Fibroblast of lung (primary cell): ENCODE data around the gene EFCAB6. TPM values are rescaled to one million over a fixed set of nuclear protein-coding genes. Genes with fewer than 3 reads are reported as not detected.

Experiments used
- DNase-seq, 2 donors: peaks; one replicate each; pipeline versions ENCODE4 v3.0.0 to v3.0.0-alpha.2; 2010; ENCODE audit warnings: low read depth in 2 of 2
- H2AFZ ChIP-seq: 2 replicates; pipeline ENCODE4 v1.5.1; 2012; ENCODE audit warnings: low read length, control low read depth, inconsistent platforms
- H3K27ac ChIP-seq: 2 replicates; pipeline ENCODE4 v1.5.1; 2011; ENCODE audit warnings: low read length, control low read depth; ENCODE audit not compliant: insufficient read depth
- H3K27me3 ChIP-seq: 2 replicates; pipeline ENCODE4 v1.5.1; 2011; ENCODE audit warnings: mild to moderate bottlenecking, low read length; ENCODE audit not compliant: control insufficient read depth, insufficient read depth
- H3K36me3 ChIP-seq: 2 replicates; pipeline ENCODE4 v1.5.1; 2011; ENCODE audit warnings: low read length; ENCODE audit not compliant: control insufficient read depth, insufficient read depth
- H3K4me1 ChIP-seq: 2 replicates; pipeline ENCODE4 v1.5.1; 2011; ENCODE audit warnings: low read length; ENCODE audit not compliant: control insufficient read depth, insufficient read depth; ENCODE audit errors: extremely low read depth
- H3K4me2 ChIP-seq: 2 replicates; pipeline ENCODE4 v1.5.1; 2011; ENCODE audit warnings: low read length, control low read depth; ENCODE audit not compliant: insufficient read depth; ENCODE audit errors: extremely low read depth
- H3K4me3 ChIP-seq, 4 experiments: fragments of 200-600 bp in 1 of 4; sonication (generic) in 1 of 4; replicated peaks in 1 of 4; 2 replicates each; pipeline ENCODE4 v1.5.1; 2011 to 2016; ENCODE audit warnings: low read length in 4 of 4, low read depth in 3 of 4, mild to moderate bottlenecking in 3 of 4, control low read depth in 2 of 4, inconsistent platforms in 1 of 4, mixed read lengths in 1 of 4; ENCODE audit not compliant: insufficient read depth in 1 of 4; ENCODE audit errors: control extremely low read depth in 1 of 4
- H3K79me2 ChIP-seq: 2 replicates; pipeline ENCODE4 v1.5.1; 2012; ENCODE audit warnings: mild to moderate bottlenecking, low read length, inconsistent platforms; ENCODE audit not compliant: control insufficient read depth, insufficient read depth
- H3K9ac ChIP-seq: 2 replicates; pipeline ENCODE4 v1.5.1; 2011; ENCODE audit warnings: mild to moderate bottlenecking, low read length, control low read depth; ENCODE audit not compliant: insufficient read depth
- H3K9me3 ChIP-seq: 2 replicates; pipeline ENCODE4 v1.5.1; 2012; ENCODE audit warnings: low read depth, low read length; ENCODE audit not compliant: control insufficient read depth, insufficient read depth
- H4K20me1 ChIP-seq: 2 replicates; pipeline ENCODE4 v1.5.1; 2011; ENCODE audit warnings: low read length; ENCODE audit not compliant: control insufficient read depth, insufficient read depth; ENCODE audit errors: extremely low read depth
- EZH2 ChIP-seq: IDR thresholded peaks from 2 replicates; pipeline ENCODE4 v1.5.1; 2012; ENCODE audit warnings: low read length, control low read depth, mild to moderate bottlenecking; ENCODE audit errors: missing control alignments
- polyA plus RNA-seq, 2 donors: library from polyadenylated mRNA; depleted of rRNA in 1 of 2; stranded (reverse) in 1 of 2; unstranded in 1 of 2; fragments of >200 nt; gene quantifications; 2 replicates each; pipeline ENCODE4 v1.2.1, GENCODE V29; 2011 to 2012; ENCODE audit warnings: missing spikeins in 1 of 2
- total RNA-seq: library from RNA; depleted of rRNA; stranded (reverse); fragments of >200 nt; gene quantifications from 2 replicates; pipeline ENCODE4 v1.2.1, GENCODE V29; 2014
- TF ChIP-seq, protein P1 (sequence below), 2 donors: IDR thresholded peaks in 1 of 2; conservative IDR thresholded peaks in 1 of 2; 1 replicate in 1 of 2; 2 replicates in 1 of 2; pipeline ENCODE4 v1.5.1; 2011 to 2012; ENCODE audit warnings: low read length in 2 of 2, control low read depth in 1 of 2, inconsistent platforms in 1 of 2, low read depth in 1 of 2, mild to moderate bottlenecking in 1 of 2

The EFCAB6 gene
- total and polyA plus RNA-seq, 2 donors (not counting 1 experiment from before 2014, with no cell fraction given): 1.0 to 1.5 TPM

DNA sequence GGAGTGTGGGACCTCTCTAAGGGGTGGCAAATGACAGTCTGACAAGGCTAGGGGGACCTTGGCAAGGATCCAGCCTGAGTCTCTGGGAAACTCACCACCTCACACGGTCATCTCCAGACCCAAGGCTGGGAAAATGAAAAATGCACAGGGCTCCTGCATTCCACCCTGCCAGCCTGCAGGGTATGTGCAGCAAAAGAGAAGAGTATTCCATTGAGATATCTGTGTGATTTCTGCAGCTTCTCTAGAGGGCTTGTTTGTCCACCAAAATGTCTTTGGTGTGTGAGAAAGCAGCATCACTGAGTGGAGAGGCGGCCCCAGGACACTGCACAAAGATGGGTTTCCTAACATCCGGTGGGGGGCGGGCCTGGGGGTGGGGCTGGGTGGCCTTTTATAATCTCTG, 177.8 kb downstream of the EFCAB6 start:
- Histone ChIP-seq H3K27me3 (no peaks in the 10 kb centered on the region), H3K4me1 (no peaks in the 10 kb centered on the region), H3K36me3 (no peaks in the 10 kb centered on the region), H3K27ac (no peak overlapping the region), H3K79me2 (no peaks in the 10 kb centered on the region), H3K4me2 (no peak overlapping the region), H4K20me1 (no peaks in the 10 kb centered on the region), H2AFZ (no peak overlapping the region), H3K9me3 (no peaks in the 10 kb centered on the region), H3K4me3 (no peak overlapping the region), H3K9ac (no peak overlapping the region)
- no peak for DNase-seq
- TF ChIP-seq, protein P1, sequence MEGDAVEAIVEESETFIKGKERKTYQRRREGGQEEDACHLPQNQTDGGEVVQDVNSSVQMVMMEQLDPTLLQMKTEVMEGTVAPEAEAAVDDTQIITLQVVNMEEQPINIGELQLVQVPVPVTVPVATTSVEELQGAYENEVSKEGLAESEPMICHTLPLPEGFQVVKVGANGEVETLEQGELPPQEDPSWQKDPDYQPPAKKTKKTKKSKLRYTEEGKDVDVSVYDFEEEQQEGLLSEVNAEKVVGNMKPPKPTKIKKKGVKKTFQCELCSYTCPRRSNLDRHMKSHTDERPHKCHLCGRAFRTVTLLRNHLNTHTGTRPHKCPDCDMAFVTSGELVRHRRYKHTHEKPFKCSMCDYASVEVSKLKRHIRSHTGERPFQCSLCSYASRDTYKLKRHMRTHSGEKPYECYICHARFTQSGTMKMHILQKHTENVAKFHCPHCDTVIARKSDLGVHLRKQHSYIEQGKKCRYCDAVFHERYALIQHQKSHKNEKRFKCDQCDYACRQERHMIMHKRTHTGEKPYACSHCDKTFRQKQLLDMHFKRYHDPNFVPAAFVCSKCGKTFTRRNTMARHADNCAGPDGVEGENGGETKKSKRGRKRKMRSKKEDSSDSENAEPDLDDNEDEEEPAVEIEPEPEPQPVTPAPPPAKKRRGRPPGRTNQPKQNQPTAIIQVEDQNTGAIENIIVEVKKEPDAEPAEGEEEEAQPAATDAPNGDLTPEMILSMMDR (conservative IDR thresholded peaks at IDR 0.05 in 1 of 2, IDR thresholded peaks at IDR 0.05 in 1 of 2; ENCODE audit: low read depth in 1 of 2, low read length in 2 of 2): no peak
- no peak for TF ChIP-seq EZH2

- Histone ChIP-seq H4K20me1 (no peaks in the 10 kb centered on the region), H3K9me3 (no peaks in the 10 kb centered on the region)
- TF ChIP-seq, protein P1 (conservative IDR thresholded peaks at IDR 0.05 in 1 of 2, IDR thresholded peaks at IDR 0.05 in 1 of 2; ENCODE audit: low read depth in 1 of 2, low read length in 2 of 2): no peak
- TF ChIP-seq EZH2: no peak
These were observed 178.3 kb downstream of the EFCAB6 start for GRCh38 chr22:43633631-43634285.

DNA sequence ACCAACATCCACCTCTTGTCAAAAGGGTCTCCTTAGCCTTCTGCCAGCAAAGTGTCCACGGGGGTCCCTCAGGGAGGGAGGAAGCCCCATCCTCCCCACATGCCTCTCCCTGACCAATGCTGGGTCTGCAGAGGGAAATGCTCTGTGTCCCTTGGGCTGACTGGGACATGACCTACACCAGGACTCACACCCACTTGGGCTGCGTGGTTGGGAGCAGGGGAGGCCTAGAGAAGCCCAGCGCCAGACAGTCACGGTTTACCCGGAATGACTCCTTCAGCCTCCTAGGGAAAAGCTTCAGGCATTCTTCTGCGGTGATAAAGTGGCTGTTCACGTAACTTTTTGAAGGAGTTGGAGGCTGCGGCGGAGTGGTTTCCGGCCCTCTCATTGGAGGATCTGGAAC, 180.3 kb downstream of the EFCAB6 start:
- Histone ChIP-seq H3K4me2 (no peak overlapping the region), H4K20me1 (no peaks in the 10 kb centered on the region), H3K27me3 (peaks cover 2% of the 10 kb centered on the region), H3K9ac (no peak overlapping the region), H3K9me3 (no peaks in the 10 kb centered on the region), H3K4me3 (no peak overlapping the region), H3K4me1 (no peaks in the 10 kb centered on the region), H3K79me2 (no peaks in the 10 kb centered on the region), H3K36me3 (no peaks in the 10 kb centered on the region), H2AFZ (no peak overlapping the region), H3K27ac (no peak overlapping the region)
- no peak for DNase-seq
- TF ChIP-seq, protein P1 (conservative IDR thresholded peaks at IDR 0.05 in 1 of 2, IDR thresholded peaks at IDR 0.05 in 1 of 2; ENCODE audit: low read depth in 1 of 2, low read length in 2 of 2): no peak
- no peak for TF ChIP-seq EZH2

More at GRCh38 chr22:43633631-43634285, 178.3 kb downstream of the EFCAB6 start:
- Histone ChIP-seq H3K9ac (no peak overlapping the region), H3K27me3 (no peaks in the 10 kb centered on the region), H3K79me2 (no peaks in the 10 kb centered on the region), H3K4me1 (no peaks in the 10 kb centered on the region), H3K36me3 (no peaks in the 10 kb centered on the region), H2AFZ (no peak overlapping the region), H3K4me2 (no peak overlapping the region), H3K4me3 (no peak overlapping the region), H3K27ac (no peak overlapping the region)
- DNase-seq: no peak
